Activated naive CD8-positive, alpha-beta T cell (primary cell): ENCODE data around the gene TNIK.
"Not testable (repeated sequence)": the region's sequence is repeated elsewhere in the genome, so short reads cannot be mapped to it uniquely, and the experiment has no call there.

Experiments
- H3K27ac Mint-ChIP-seq: one replicate; pipeline ENCODE4 v1.8.0; 2021; ENCODE audit warnings: mixed read lengths
- H3K27me3 Mint-ChIP-seq: one replicate; pipeline ENCODE4 v1.8.0; 2021; ENCODE audit warnings: mixed read lengths
- H3K36me3 Mint-ChIP-seq: one replicate; pipeline ENCODE4 v1.8.0; 2021; ENCODE audit warnings: mixed read lengths
- H3K4me1 Mint-ChIP-seq: one replicate; pipeline ENCODE4 v1.8.0; 2021; ENCODE audit warnings: low read depth, mixed read lengths
- H3K4me3 Mint-ChIP-seq: one replicate; pipeline ENCODE4 v1.8.0; 2021; ENCODE audit warnings: mild to moderate bottlenecking, mixed read lengths
- H3K9me3 Mint-ChIP-seq: one replicate; pipeline ENCODE4 v1.8.0; 2021; ENCODE audit warnings: low read depth, mixed read lengths

Gene TNIK

GRCh38 chr3:171383206-171384018 lies 76.8 kb downstream of the TNIK start:
- H3K9me3 Mint-ChIP-seq, result no peaks in the 10 kb centered on the region
- H3K27me3 Mint-ChIP-seq, result no peaks in the 10 kb centered on the region
- H3K36me3 Mint-ChIP-seq, result peaks cover 10% of the 10 kb centered on the region
- peaks cover 72% of the 10 kb centered on the region for H3K4me1 Mint-ChIP-seq
- no peak overlapping the region for H3K4me3 Mint-ChIP-seq
- no peak overlapping the region for H3K27ac Mint-ChIP-seq

GRCh38 chr3:171382347-171382746 lies 77.9 kb downstream of the TNIK start:
- H3K36me3 Mint-ChIP-seq, H3K4me3 Mint-ChIP-seq, H3K27ac Mint-ChIP-seq, H3K27me3 Mint-ChIP-seq, H3K9me3 Mint-ChIP-seq: not testable (repeated sequence)
- peaks cover 68% of the 10 kb centered on the region for H3K4me1 Mint-ChIP-seq

GRCh38 chr3:171380711-171381425 lies 79.3 kb downstream of the TNIK start:
- H3K27me3 Mint-ChIP-seq, result no peaks in the 10 kb centered on the region
- no peak overlapping the region for H3K4me3 Mint-ChIP-seq
- no peak overlapping the region for H3K27ac Mint-ChIP-seq
- no peaks in the 10 kb centered on the region for H3K9me3 Mint-ChIP-seq
- H3K4me1 Mint-ChIP-seq, result peaks cover 74% of the 10 kb centered on the region
- peaks cover 5% of the 10 kb centered on the region for H3K36me3 Mint-ChIP-seq

- H3K9me3 Mint-ChIP-seq, result no peaks in the 10 kb centered on the region
- no peak overlapping the region for H3K4me3 Mint-ChIP-seq
- H3K27ac Mint-ChIP-seq, result no peak overlapping the region
- no peaks in the 10 kb centered on the region for H3K36me3 Mint-ChIP-seq
- H3K27me3 Mint-ChIP-seq, result no peaks in the 10 kb centered on the region
- peaks cover 74% of the 10 kb centered on the region for H3K4me1 Mint-ChIP-seq
Observed at GRCh38 chr3:171379961-171380483, 80.2 kb downstream of the TNIK start.

GRCh38 chr3:171379281-171379680 lies 80.9 kb downstream of the TNIK start:
- Mint-ChIP-seq H3K27me3 (no peaks in the 10 kb centered on the region), H3K9me3 (no peaks in the 10 kb centered on the region), H3K4me1 (peaks cover 69% of the 10 kb centered on the region), H3K36me3 (no peaks in the 10 kb centered on the region), H3K27ac (no peak overlapping the region), H3K4me3 (no peak overlapping the region)

- Mint-ChIP-seq H3K27ac (no peak overlapping the region), H3K4me1 (peaks cover 62% of the 10 kb centered on the region), H3K9me3 (no peaks in the 10 kb centered on the region), H3K36me3 (no peaks in the 10 kb centered on the region), H3K4me3 (no peak overlapping the region), H3K27me3 (no peaks in the 10 kb centered on the region)
Observed at GRCh38 chr3:171378586-171378985, 81.6 kb downstream of the TNIK start.

GRCh38 chr3:171377859-171378258 lies 82.3 kb downstream of the TNIK start:
- H3K9me3 Mint-ChIP-seq, result no peaks in the 10 kb centered on the region
- H3K27me3 Mint-ChIP-seq, result no peaks in the 10 kb centered on the region
- peaks cover 56% of the 10 kb centered on the region for H3K4me1 Mint-ChIP-seq
- H3K27ac Mint-ChIP-seq, result no peak overlapping the region
- H3K36me3 Mint-ChIP-seq, result no peaks in the 10 kb centered on the region
- no peak overlapping the region for H3K4me3 Mint-ChIP-seq

- H3K27ac Mint-ChIP-seq, result no peak overlapping the region
- no peak overlapping the region for H3K4me3 Mint-ChIP-seq
- peaks cover 59% of the 10 kb centered on the region for H3K4me1 Mint-ChIP-seq
- no peaks in the 10 kb centered on the region for H3K27me3 Mint-ChIP-seq
- no peaks in the 10 kb centered on the region for H3K9me3 Mint-ChIP-seq
- no peaks in the 10 kb centered on the region for H3K36me3 Mint-ChIP-seq
Observed at GRCh38 chr3:171376596-171376947, 83.6 kb downstream of the TNIK start.

- H3K9me3 Mint-ChIP-seq, result no peaks in the 10 kb centered on the region
- no peaks in the 10 kb centered on the region for H3K36me3 Mint-ChIP-seq
- H3K27me3 Mint-ChIP-seq, result no peaks in the 10 kb centered on the region
- no peak overlapping the region for H3K4me3 Mint-ChIP-seq
- peak overlapping the region; percentile 28 for H3K27ac Mint-ChIP-seq
- H3K4me1 Mint-ChIP-seq, result peaks cover 60% of the 10 kb centered on the region
Observed at GRCh38 chr3:171375666-171376595, 84.3 kb downstream of the TNIK start.

GRCh38 chr3:171374661-171375285 lies 85.4 kb downstream of the TNIK start:
- Mint-ChIP-seq H3K4me3 (no peak overlapping the region), H3K36me3 (peaks cover 3% of the 10 kb centered on the region), H3K9me3 (no peaks in the 10 kb centered on the region), H3K27me3 (no peaks in the 10 kb centered on the region), H3K27ac (no peak overlapping the region), H3K4me1 (peaks cover 58% of the 10 kb centered on the region)

- H3K4me1 Mint-ChIP-seq, result peaks cover 58% of the 10 kb centered on the region
- H3K27ac Mint-ChIP-seq, result no peak overlapping the region
- no peaks in the 10 kb centered on the region for H3K27me3 Mint-ChIP-seq
- H3K9me3 Mint-ChIP-seq, result no peaks in the 10 kb centered on the region
- H3K4me3 Mint-ChIP-seq, result no peak overlapping the region
- peaks cover 6% of the 10 kb centered on the region for H3K36me3 Mint-ChIP-seq
Observed at GRCh38 chr3:171374260-171374659, 85.9 kb downstream of the TNIK start.

GRCh38 chr3:171373711-171374110 lies 86.5 kb downstream of the TNIK start:
- H3K4me1 Mint-ChIP-seq, result peaks cover 61% of the 10 kb centered on the region
- H3K4me3 Mint-ChIP-seq, result no peak overlapping the region
- no peaks in the 10 kb centered on the region for H3K9me3 Mint-ChIP-seq
- H3K27me3 Mint-ChIP-seq, result no peaks in the 10 kb centered on the region
- no peak overlapping the region for H3K27ac Mint-ChIP-seq
- H3K36me3 Mint-ChIP-seq, result peaks cover 8% of the 10 kb centered on the region

GRCh38 chr3:171372694-171373093 lies 87.5 kb downstream of the TNIK start:
- H3K27me3 Mint-ChIP-seq, result no peaks in the 10 kb centered on the region
- H3K4me1 Mint-ChIP-seq, result peaks cover 60% of the 10 kb centered on the region
- peaks cover 11% of the 10 kb centered on the region for H3K36me3 Mint-ChIP-seq
- H3K9me3 Mint-ChIP-seq, result no peaks in the 10 kb centered on the region
- no peak overlapping the region for H3K27ac Mint-ChIP-seq
- H3K4me3 Mint-ChIP-seq, result no peak overlapping the region

GRCh38 chr3:171371354-171371753 lies 88.9 kb downstream of the TNIK start:
- H3K9me3 Mint-ChIP-seq, result no peaks in the 10 kb centered on the region
- no peak overlapping the region for H3K27ac Mint-ChIP-seq
- no peak overlapping the region for H3K4me3 Mint-ChIP-seq
- no peaks in the 10 kb centered on the region for H3K27me3 Mint-ChIP-seq
- peaks cover 49% of the 10 kb centered on the region for H3K4me1 Mint-ChIP-seq
- H3K36me3 Mint-ChIP-seq, result peaks cover 11% of the 10 kb centered on the region
